VCaP (cell line): ENCODE results near the gene EFCAB10.

Source experiments
- H3K27ac ChIP-seq: fragments of 450-650 bp; 2 replicates; pipeline ENCODE4 v1.5.1; 2017
- CTCF ChIP-seq: fragments of 450-650 bp; conservative IDR thresholded peaks from 2 replicates; pipeline ENCODE4 v1.5.1; 2017; ENCODE audit warnings: mild to moderate bottlenecking, moderate library complexity

Gene EFCAB10

GRCh38 chr7:105619590-105619989 lies 38.3 kb upstream of the EFCAB10 start:
- no peak for TF ChIP-seq CTCF
- H3K27ac ChIP-seq = no peak overlapping the region

GRCh38 chr7:105618016-105618296 lies 36.7 kb upstream of the EFCAB10 start:
- no peak overlapping the region for H3K27ac ChIP-seq
- no peak for TF ChIP-seq CTCF

GRCh38 chr7:105617280-105618015 lies 36.2 kb upstream of the EFCAB10 start:
- no peak overlapping the region for H3K27ac ChIP-seq
- TF ChIP-seq CTCF = no peak

GRCh38 chr7:105614341-105614840 lies 33.1 kb upstream of the EFCAB10 start:
- no peak for TF ChIP-seq CTCF
- H3K27ac ChIP-seq = no peak overlapping the region

GRCh38 chr7:105613611-105614330 lies 32.5 kb upstream of the EFCAB10 start:
- H3K27ac ChIP-seq = no peak overlapping the region
- no peak for TF ChIP-seq CTCF

- no peak for TF ChIP-seq CTCF
These were observed 31.5 kb upstream of the EFCAB10 start for GRCh38 chr7:105612806-105613205.

GRCh38 chr7:105611856-105612775 lies 30.8 kb upstream of the EFCAB10 start:
- H3K27ac ChIP-seq = no peak overlapping the region
- TF ChIP-seq CTCF = no peak

More at GRCh38 chr7:105612806-105613205, 31.5 kb upstream of the EFCAB10 start:
- H3K27ac ChIP-seq = no peak overlapping the region
